Measurements from ENCODE around the gene MRTFA.

Gene MRTFA

GRCh38 chr22:40414838-40415505 is 221.5 kb downstream of the MRTFA start:
- DNase-seq (ENCODE audit: low read depth): no peak
- TF ChIP-seq CTCF (conservative IDR thresholded peaks at IDR 0.05; ENCODE audit: low read length): no peak
- no peak overlapping the region for H3K4me3 ChIP-seq (ENCODE audit: low read length)

DNA sequence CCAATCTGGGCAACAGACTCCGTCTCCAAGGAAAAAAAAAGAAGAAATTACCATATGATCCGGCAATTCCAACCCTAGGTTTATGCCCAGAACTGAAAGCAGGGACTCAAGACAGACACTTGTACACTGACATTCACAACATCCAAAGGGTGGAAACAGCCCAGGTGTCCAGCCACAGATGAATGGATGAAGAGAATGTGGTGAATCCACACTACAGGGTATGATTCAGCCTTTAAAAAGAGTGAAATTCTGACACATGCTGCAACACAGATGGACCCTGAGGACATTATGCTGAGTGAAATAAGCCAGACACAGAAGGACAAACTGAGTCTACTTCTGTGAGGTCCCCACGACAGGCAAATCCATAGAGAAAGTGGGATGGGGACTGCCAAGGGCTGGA is 222.2 kb downstream of the MRTFA start:
- TF ChIP-seq CTCF (conservative IDR thresholded peaks at IDR 0.05; ENCODE audit: low read length): no peak
- H3K4me3 ChIP-seq (ENCODE audit: low read length): no peak overlapping the region
- DNase-seq (ENCODE audit: low read depth): peak; percentile 52

GRCh38 chr22:40413873-40414272 is 222.6 kb downstream of the MRTFA start:
- TF ChIP-seq CTCF (conservative IDR thresholded peaks at IDR 0.05; ENCODE audit: low read length): no peak
- no peak overlapping the region for H3K4me3 ChIP-seq (ENCODE audit: low read length)
- DNase-seq (ENCODE audit: low read depth): no peak

DNA sequence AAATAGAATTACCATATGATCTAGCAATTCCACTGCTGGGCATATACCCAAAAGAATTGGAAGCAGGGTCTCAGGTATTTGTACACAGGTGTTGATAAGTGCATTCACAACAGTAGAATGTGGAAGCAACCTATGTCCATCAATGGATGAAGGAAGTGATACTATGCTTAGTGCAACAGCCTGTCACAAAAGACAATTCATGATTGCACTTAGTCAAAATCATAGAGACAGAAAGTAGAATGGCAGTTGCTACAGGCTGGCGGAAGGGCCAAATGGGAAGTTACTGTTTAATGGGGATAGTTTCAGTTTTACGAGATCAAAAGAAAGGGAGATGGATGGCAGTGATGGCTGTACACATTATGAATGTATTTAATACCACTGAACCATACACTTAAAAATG is 224.1 kb downstream of the MRTFA start:
- TF ChIP-seq CTCF (conservative IDR thresholded peaks at IDR 0.05; ENCODE audit: low read length): no peak
- DNase-seq (ENCODE audit: low read depth): no peak
- H3K4me3 ChIP-seq (ENCODE audit: low read length): no peak overlapping the region

DNA sequence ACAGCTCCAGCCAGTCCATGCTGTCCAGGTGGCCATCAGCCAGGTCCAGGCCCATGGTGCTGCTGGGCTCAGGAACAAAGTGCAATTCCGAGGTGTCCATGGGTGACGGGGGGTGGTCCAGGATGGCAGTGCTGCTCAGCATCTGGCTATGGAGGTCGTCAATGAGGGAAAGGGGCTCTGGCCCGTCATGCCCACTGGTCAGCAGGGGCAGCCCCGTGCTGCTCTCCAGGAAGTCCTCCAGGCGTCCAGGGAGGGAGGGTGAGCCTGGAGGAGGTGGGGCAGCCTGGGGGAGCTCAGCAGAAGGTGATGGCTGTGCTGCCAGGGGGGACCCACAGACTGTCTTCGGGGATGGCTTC is 225.0 kb downstream of the MRTFA start:
- no peak for TF ChIP-seq CTCF (conservative IDR thresholded peaks at IDR 0.05; ENCODE audit: low read length)
- no peak overlapping the region for H3K4me3 ChIP-seq (ENCODE audit: low read length)
- no peak for DNase-seq (ENCODE audit: low read depth)

DNA sequence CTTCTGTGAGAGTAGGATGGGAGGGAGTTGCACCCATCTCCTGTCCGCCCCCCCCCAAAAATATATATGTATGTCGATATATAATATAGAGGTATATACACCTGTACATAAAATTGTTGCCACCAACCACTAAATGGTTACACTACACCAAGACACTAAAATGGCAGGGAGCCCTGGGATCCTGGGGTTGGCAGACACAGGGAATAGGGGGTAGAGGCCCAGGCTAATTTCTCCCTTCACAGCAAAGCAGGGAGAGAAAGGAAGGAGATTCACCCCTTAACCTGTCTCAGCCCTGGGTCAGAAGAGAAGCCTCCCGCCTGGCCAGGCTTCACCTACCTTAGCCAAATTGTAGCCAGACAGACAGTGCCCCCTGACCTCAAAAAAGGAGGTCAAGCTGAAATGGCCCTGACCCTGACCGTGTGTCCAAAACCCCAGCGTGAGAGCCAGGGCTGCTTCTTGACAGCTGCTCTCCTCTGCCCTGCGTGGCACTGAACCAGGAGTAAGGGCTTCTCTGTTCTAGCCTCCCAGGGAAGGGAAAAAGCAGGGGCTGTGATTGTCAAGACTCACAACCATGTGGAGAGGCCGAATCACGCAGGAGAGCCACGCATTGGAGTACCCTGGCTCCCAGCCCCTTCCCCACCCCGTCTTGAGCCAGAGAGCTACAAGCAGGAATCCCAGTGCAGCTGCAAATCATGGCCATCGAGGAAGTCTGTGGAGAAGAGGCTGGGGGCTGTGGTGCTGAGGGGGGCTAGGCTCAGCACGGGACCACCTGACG is 225.6 kb downstream of the MRTFA start:
- no peak overlapping the region for H3K4me3 ChIP-seq (ENCODE audit: low read length)
- TF ChIP-seq CTCF (conservative IDR thresholded peaks at IDR 0.05; ENCODE audit: low read length): no peak
- no peak for DNase-seq (ENCODE audit: low read depth)

GRCh38 chr22:40410272-40410671 is 226.2 kb downstream of the MRTFA start:
- DNase-seq (ENCODE audit: low read depth): no peak
- H3K4me3 ChIP-seq (ENCODE audit: low read length): no peak overlapping the region
- no peak for TF ChIP-seq CTCF (conservative IDR thresholded peaks at IDR 0.05; ENCODE audit: low read length)
